GM23338 (cell line): ENCODE results near the gene GGT5. TPM values are rescaled to one million over a fixed set of nuclear protein-coding genes. Genes with fewer than 3 reads are reported as not detected.

Experiments
- ATAC-seq: fragments of 200-7000 bp; cut with Tn5 transposase; 3 replicates; pipeline ENCODE4 v1.9.1; 2020
- DNase-seq: peaks from one replicate; pipeline ENCODE4 v3.0.0-alpha.2; 2015; ENCODE audit warnings: low spot score
- H2AFZ ChIP-seq: fragments of 200-600 bp; sonication (generic); 2 replicates; pipeline ENCODE4 v1.8.0; 2016; ENCODE audit warnings: antibody characterized with exemption, mild to moderate bottlenecking, moderate library complexity
- H3F3A ChIP-seq: fragments of 200-600 bp; sonication (generic); replicated peaks from 2 replicates; pipeline ENCODE4 v1.8.0; 2017; ENCODE audit warnings: antibody characterized with exemption, mixed run types, low read depth
- H3K27ac ChIP-seq: fragments of 200-600 bp; sonication (generic); 2 replicates; pipeline ENCODE4 v1.6.1; 2016; ENCODE audit warnings: low read depth
- H3K27me3 ChIP-seq: fragments of 200-600 bp; sonication (generic); 2 replicates; pipeline ENCODE4 v1.8.0; 2016; ENCODE audit warnings: mild to moderate bottlenecking, mixed run types, moderate library complexity; ENCODE audit not compliant: insufficient read depth
- H3K36me3 ChIP-seq: fragments of 200-600 bp; sonication (generic); 2 replicates; pipeline ENCODE4 v1.8.0; 2016; ENCODE audit warnings: mild to moderate bottlenecking; ENCODE audit not compliant: insufficient read depth
- H3K4me1 ChIP-seq: fragments of 200-600 bp; sonication (generic); 2 replicates; pipeline ENCODE4 v1.8.0; 2016; ENCODE audit warnings: mild to moderate bottlenecking, moderate library complexity; ENCODE audit not compliant: insufficient read depth
- H3K4me2 ChIP-seq: fragments of 200-600 bp; sonication (generic); 2 replicates; pipeline ENCODE4 v1.7.1; 2017; ENCODE audit warnings: mixed run types
- H3K4me3 ChIP-seq: fragments of 200-600 bp; sonication (generic); 2 replicates; pipeline ENCODE4 v1.6.1; 2016; ENCODE audit warnings: mixed run types
- H3K79me2 ChIP-seq: fragments of 200-600 bp; sonication (generic); replicated peaks from 2 replicates; pipeline ENCODE4 v1.8.0; 2017; ENCODE audit warnings: mild to moderate bottlenecking; ENCODE audit not compliant: insufficient read depth
- H3K9me2 ChIP-seq: fragments of 200-600 bp; sonication (generic); 2 replicates; pipeline ENCODE4 v1.8.0; 2017; ENCODE audit not compliant: insufficient read depth
- H4K20me1 ChIP-seq: fragments of 200-600 bp; sonication (generic); replicated peaks from 2 replicates; pipeline ENCODE4 v1.8.0; 2017; ENCODE audit warnings: mild to moderate bottlenecking; ENCODE audit not compliant: insufficient read depth
- H3K27ac Mint-ChIP-seq: 2 replicates; pipeline ENCODE4 v1.8.0; 2020; ENCODE audit warnings: inconsistent platforms, mild to moderate bottlenecking, moderate library complexity, mixed read lengths
- H3K27me3 Mint-ChIP-seq: 3 replicates; pipeline ENCODE4 v1.8.0; 2022; ENCODE audit warnings: low read depth, mild to moderate bottlenecking, moderate library complexity, mixed read lengths, inconsistent platforms; ENCODE audit not compliant: insufficient read depth, poor library complexity
- H3K36me3 Mint-ChIP-seq: 3 replicates; pipeline ENCODE4 v1.8.0; 2021; ENCODE audit warnings: low read depth, mild to moderate bottlenecking, inconsistent platforms, moderate library complexity, mixed read lengths
- H3K4me1 Mint-ChIP-seq: 3 replicates; pipeline ENCODE4 v1.8.0; 2020; ENCODE audit warnings: mild to moderate bottlenecking, inconsistent platforms, mixed read lengths
- H3K4me3 Mint-ChIP-seq: 3 replicates; pipeline ENCODE4 v1.8.0; 2021; ENCODE audit warnings: moderate library complexity, mild to moderate bottlenecking, inconsistent platforms, mixed read lengths
- H3K9me3 Mint-ChIP-seq: 3 replicates; pipeline ENCODE4 v1.8.0; 2020; ENCODE audit warnings: moderate library complexity, mild to moderate bottlenecking, inconsistent platforms, mixed read lengths
- CREB1 ChIP-seq: fragments of 250-450 bp; sonication (Bioruptor Pico); IDR thresholded peaks from 2 replicates; pipeline ENCODE4 v1.5.0; 2020; ENCODE audit warnings: low read depth, mild to moderate bottlenecking, moderate library complexity
- CTCF ChIP-seq, 2 experiments: fragments of 200-600 bp in 1 of 2; sonication (generic) in 1 of 2; conservative IDR thresholded peaks; 2 replicates each; pipeline versions ENCODE4 v1.5.1 to v1.6.1; 2016 to 2017; ENCODE audit warnings: antibody characterized with exemption in 2 of 2, low read depth in 2 of 2, mild to moderate bottlenecking in 2 of 2, moderate library complexity in 1 of 2
- ETS1 ChIP-seq: IDR thresholded peaks from 2 replicates; pipeline ENCODE4 v1.6.1; 2016; ENCODE audit warnings: antibody characterized with exemption
- EZH2 ChIP-seq: fragments of 200-600 bp; sonication (generic); IDR thresholded peaks from one replicate; pipeline ENCODE4 v1.8.0; 2017; ENCODE audit warnings: antibody characterized with exemption, mild to moderate bottlenecking, low read depth; ENCODE audit not compliant: unreplicated experiment
- EZH2phosphoT487 ChIP-seq: fragments of 200-600 bp; sonication (generic); IDR thresholded peaks from one replicate; pipeline ENCODE4 v1.8.1; 2018; ENCODE audit warnings: antibody characterized with exemption; ENCODE audit not compliant: unreplicated experiment
- JUNB ChIP-seq: IDR thresholded peaks from one replicate; pipeline ENCODE4 v1.6.1; 2016; ENCODE audit warnings: antibody characterized with exemption; ENCODE audit not compliant: unreplicated experiment
- NANOG ChIP-seq: IDR thresholded peaks from 2 replicates; pipeline ENCODE4 v1.6.1; 2016; ENCODE audit warnings: antibody characterized with exemption, borderline replicate concordance
- POLR2AphosphoS5 ChIP-seq: IDR thresholded peaks from 2 replicates; pipeline ENCODE4 v1.6.1; 2016; ENCODE audit warnings: antibody characterized with exemption, low read depth
- REST ChIP-seq: IDR thresholded peaks from one replicate; pipeline ENCODE4 v1.6.1; 2018; ENCODE audit warnings: antibody characterized with exemption; ENCODE audit not compliant: unreplicated experiment
- STAT1 ChIP-seq: IDR thresholded peaks from one replicate; pipeline ENCODE4 v1.6.1; 2016; ENCODE audit warnings: antibody characterized with exemption; ENCODE audit not compliant: unreplicated experiment
- ZNF114 ChIP-seq: fragments of 250-450 bp; sonication (Bioruptor Pico); IDR thresholded peaks from 2 replicates; pipeline ENCODE4 v1.5.0; 2020; ENCODE audit warnings: mild to moderate bottlenecking, moderate library complexity
- ZNF331 ChIP-seq: fragments of 250-450 bp; sonication (Bioruptor Pico); IDR thresholded peaks from 2 replicates; pipeline ENCODE4 v1.5.0; 2020; ENCODE audit warnings: low read depth, mild to moderate bottlenecking, moderate library complexity
- ZNF462 ChIP-seq: fragments of 250-450 bp; sonication (Bioruptor Pico); IDR thresholded peaks from 2 replicates; pipeline ENCODE4 v1.5.0; 2020; ENCODE audit warnings: mild to moderate bottlenecking, moderate library complexity
- polyA plus RNA-seq: library from polyadenylated mRNA; unstranded; fragments of >200 nt; fragmentation: Nextera tagmentation; extraction: Ambion mirVana; gene quantifications from 2 replicates; pipeline ENCODE4 v1.2.1, GENCODE V29; 2016
- total RNA-seq: library from RNA; depleted of rRNA; stranded (reverse); fragments of >200 nt; shearing (Covaris generic); gene quantifications from 2 replicates; pipeline ENCODE4 v1.2.3, GENCODE V29; 2014

Gene GGT5
- total and polyA plus RNA-seq, 2 experiments from 2014 or later, result not detected

GRCh38 chr22:24177045-24177444 lies 67.8 kb downstream of the GGT5 start:
- TF ChIP-seq POLR2AphosphoS5 (no peak), JUNB (no peak), EZH2phosphoT487 (no peak), ZNF462 (CRISPR knock-in tag) (no peak), REST (no peak), EZH2 (no peak), CTCF (conservative IDR thresholded peaks at IDR 0.05; ENCODE audit: low read depth in 2 of 2) (no peak), ZNF331 (no peak), ETS1 (no peak), ZNF114 (no peak), NANOG (no peak), CREB1 (CRISPR knock-in tag) (no peak), STAT1 (no peak)
- Histone ChIP-seq H3K4me3 (no peak overlapping the region), H3K79me2 (no peaks in the 10 kb centered on the region), H2AFZ (no peak overlapping the region), H4K20me1 (no peaks in the 10 kb centered on the region), H3F3A (no peaks in the 10 kb centered on the region), H3K9me2 (no peaks in the 10 kb centered on the region), H3K27ac (no peak overlapping the region), H3K27me3 (no peaks in the 10 kb centered on the region), H3K36me3 (no peaks in the 10 kb centered on the region), H3K4me2 (no peak overlapping the region), H3K4me1 (peaks cover 7% of the 10 kb centered on the region; the same call in 1 of the 2 replicates)
- Mint-ChIP-seq H3K27me3 (peaks cover 15% of the 10 kb centered on the region), H3K4me1 (peaks cover 9% of the 10 kb centered on the region; the same call in 1 of the 3 replicates), H3K27ac (no peak overlapping the region), H3K4me3 (no peak overlapping the region), H3K9me3 (no peaks in the 10 kb centered on the region), H3K36me3 (peaks cover 12% of the 10 kb centered on the region; the same call in 2 of the 3 replicates)
- DNase-seq (no peak), ATAC-seq (no peak)
